K562 (cell line): ENCODE results near the gene KCNK3.

Experiments
- EP300 ChIP-seq: IDR thresholded peaks from 2 replicates; pipeline ENCODE4 v1.6.1; 2012; ENCODE audit warnings: low read length, improper control_type of control experiment
- EZH2 ChIP-seq: IDR thresholded peaks from 2 replicates; pipeline ENCODE4 v1.6.1; 2012; ENCODE audit warnings: low read depth, mild to moderate bottlenecking, inconsistent platforms, low read length, borderline replicate concordance
- HMGN3 ChIP-seq: IDR thresholded peaks from 2 replicates; pipeline ENCODE4 v1.6.1; 2011; ENCODE audit warnings: borderline replicate concordance, low read depth, mild to moderate bottlenecking, mixed read lengths, low read length; ENCODE audit not compliant: insufficient read length; ENCODE audit errors: extremely low read depth
- SAFB2 ChIP-seq: fragments of 200-400 bp; formaldehyde crosslinking; IDR thresholded peaks from 2 replicates; pipeline ENCODE4 v1.6.1; 2018; ENCODE audit warnings: borderline replicate concordance, low read length, low read depth, moderate library complexity; ENCODE audit not compliant: severe bottlenecking

- TF ChIP-seq EP300 (no peak), EZH2 (no peak), SAFB2 (no peak), HMGN3 (no peak)
These were observed 9.1 kb downstream of the KCNK3 start for GRCh38 chr2:26701596-26701995.
